Measurements from ENCODE around the gene HDLBP. TPM values are rescaled to one million over a fixed set of nuclear protein-coding genes. Genes with fewer than 3 reads are reported as not detected.

The HDLBP gene, protein sequence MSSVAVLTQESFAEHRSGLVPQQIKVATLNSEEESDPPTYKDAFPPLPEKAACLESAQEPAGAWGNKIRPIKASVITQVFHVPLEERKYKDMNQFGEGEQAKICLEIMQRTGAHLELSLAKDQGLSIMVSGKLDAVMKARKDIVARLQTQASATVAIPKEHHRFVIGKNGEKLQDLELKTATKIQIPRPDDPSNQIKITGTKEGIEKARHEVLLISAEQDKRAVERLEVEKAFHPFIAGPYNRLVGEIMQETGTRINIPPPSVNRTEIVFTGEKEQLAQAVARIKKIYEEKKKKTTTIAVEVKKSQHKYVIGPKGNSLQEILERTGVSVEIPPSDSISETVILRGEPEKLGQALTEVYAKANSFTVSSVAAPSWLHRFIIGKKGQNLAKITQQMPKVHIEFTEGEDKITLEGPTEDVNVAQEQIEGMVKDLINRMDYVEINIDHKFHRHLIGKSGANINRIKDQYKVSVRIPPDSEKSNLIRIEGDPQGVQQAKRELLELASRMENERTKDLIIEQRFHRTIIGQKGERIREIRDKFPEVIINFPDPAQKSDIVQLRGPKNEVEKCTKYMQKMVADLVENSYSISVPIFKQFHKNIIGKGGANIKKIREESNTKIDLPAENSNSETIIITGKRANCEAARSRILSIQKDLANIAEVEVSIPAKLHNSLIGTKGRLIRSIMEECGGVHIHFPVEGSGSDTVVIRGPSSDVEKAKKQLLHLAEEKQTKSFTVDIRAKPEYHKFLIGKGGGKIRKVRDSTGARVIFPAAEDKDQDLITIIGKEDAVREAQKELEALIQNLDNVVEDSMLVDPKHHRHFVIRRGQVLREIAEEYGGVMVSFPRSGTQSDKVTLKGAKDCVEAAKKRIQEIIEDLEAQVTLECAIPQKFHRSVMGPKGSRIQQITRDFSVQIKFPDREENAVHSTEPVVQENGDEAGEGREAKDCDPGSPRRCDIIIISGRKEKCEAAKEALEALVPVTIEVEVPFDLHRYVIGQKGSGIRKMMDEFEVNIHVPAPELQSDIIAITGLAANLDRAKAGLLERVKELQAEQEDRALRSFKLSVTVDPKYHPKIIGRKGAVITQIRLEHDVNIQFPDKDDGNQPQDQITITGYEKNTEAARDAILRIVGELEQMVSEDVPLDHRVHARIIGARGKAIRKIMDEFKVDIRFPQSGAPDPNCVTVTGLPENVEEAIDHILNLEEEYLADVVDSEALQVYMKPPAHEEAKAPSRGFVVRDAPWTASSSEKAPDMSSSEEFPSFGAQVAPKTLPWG (N-terminal part only)
- total RNA-seq (2012; rRNA removed), result 755 and 778 TPM in 2 replicates

DNA sequence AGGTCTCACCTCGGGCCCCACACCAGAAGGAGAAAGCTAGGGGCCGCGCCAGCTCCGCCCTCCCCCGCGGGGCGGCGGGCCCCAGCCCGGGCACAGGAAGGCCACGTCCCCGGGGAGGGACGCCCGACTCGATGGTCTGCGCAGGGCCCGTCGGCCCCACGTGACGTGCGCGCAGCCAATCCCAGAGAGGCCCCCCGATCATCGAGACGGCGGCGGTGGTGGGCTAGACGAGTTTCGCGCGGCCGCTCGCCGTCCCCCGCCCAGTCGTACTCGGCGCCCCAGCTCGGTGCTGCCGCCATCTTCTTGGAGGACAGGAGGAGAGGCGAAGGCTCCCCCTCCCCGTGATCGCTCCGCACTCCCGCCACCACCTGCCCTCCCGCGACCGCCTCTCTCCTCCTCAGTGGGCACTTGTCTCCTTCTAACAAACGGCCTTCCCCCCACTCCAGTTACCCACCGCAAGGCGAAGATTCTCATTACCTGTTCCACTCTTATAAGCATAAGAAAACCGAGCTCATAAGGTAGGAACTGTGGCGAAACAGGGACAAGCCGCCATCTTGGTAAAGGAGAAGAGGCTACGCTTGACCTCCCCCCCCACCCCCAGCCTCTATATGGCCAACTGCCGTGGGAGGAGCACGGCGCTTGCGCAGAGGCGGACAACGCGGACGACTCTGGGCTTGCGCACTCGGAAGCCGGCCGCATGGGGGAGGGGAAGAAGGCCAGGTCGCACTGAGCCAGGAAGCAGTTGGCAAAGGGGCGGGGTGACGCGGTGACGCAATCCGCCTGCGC, at the start of gene HDLBP:
HDLBP (minus strand) TSS at position 580 of the 786 bp plus-strand sequence. CDS start 48,803 bp downstream, outside the sequence.
- Histone ChIP-seq H3K4me2 (ENCODE audit: low read length) (peak within 1 kb of the TSS; percentile 93), H3K9ac (ENCODE audit: low read depth, low read length) (peak within 1 kb of the TSS; percentile 99), H3K9me3 (replicated peaks; ENCODE audit: low read length) (no peaks in the 10 kb centered on the region), H3K4me1 (ENCODE audit: control insufficient read depth, insufficient read depth, low read length) (peaks cover 57% of the 10 kb centered on the region), H3K36me3 (ENCODE audit: insufficient read depth, low read length) (peaks cover 6% of the 10 kb centered on the region), H3K27me3 (ENCODE audit: control insufficient read depth, insufficient read depth, low read length) (no peaks in the 10 kb centered on the region), H3K4me3 (ENCODE audit: low read length) (peak within 1 kb of the TSS; percentile 99)

DNA sequence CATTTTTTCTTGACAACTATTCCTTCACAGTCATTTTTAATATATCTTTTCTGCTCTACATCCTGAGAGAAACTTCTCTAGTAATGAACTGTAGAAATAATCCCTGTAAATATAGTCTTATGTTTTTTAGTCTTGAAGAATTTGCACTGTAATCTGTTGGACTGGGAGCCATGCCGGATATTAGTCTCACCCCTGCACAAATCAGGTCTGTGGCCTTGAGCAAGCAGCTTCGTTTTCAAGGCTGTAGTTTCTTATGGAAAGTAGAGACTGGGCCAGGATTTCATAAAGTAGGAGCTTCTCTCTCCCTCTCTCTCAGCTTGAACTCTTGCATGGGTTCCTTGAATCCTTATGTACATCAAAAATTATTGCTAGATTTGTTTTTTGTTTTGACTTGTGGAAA, 49.3 kb upstream of the HDLBP start:
- Histone ChIP-seq H3K4me3 (ENCODE audit: low read length) (no peak overlapping the region), H3K27me3 (ENCODE audit: control insufficient read depth, insufficient read depth, low read length) (no peaks in the 10 kb centered on the region), H3K9ac (ENCODE audit: low read depth, low read length) (no peak overlapping the region), H3K4me1 (ENCODE audit: control insufficient read depth, insufficient read depth, low read length) (peaks cover 25% of the 10 kb centered on the region), H3K36me3 (ENCODE audit: insufficient read depth, low read length) (no peaks in the 10 kb centered on the region), H3K9me3 (replicated peaks; ENCODE audit: low read length) (no peaks in the 10 kb centered on the region), H3K4me2 (ENCODE audit: low read length) (no peak overlapping the region)

DNA sequence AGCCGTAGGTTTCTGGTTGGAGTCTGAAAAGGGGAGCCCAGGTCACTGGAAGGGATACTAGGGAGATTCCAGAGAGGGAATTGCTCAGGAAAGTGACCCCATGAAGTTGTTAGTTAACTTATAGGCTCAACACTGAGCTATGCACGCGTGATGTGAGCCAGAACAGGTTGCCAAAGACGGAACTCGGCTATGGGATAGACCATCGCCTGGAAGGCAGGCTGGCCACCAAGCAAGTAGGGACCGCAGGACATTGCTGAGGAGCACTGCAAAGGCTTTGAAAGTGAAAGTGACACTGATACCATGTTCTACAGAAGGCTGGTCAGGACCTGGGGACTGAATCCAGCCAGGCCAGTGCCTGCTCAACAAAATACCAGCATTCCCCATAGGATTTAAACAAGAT, 48.0 kb upstream of the HDLBP start:
- Histone ChIP-seq H3K27me3 (ENCODE audit: control insufficient read depth, insufficient read depth, low read length) (no peaks in the 10 kb centered on the region), H3K4me1 (ENCODE audit: control insufficient read depth, insufficient read depth, low read length) (peaks cover 19% of the 10 kb centered on the region), H3K36me3 (ENCODE audit: insufficient read depth, low read length) (no peaks in the 10 kb centered on the region), H3K4me3 (ENCODE audit: low read length) (peak overlapping the region; percentile 49), H3K9me3 (replicated peaks; ENCODE audit: low read length) (no peaks in the 10 kb centered on the region), H3K4me2 (ENCODE audit: low read length) (peak overlapping the region; percentile 73), H3K9ac (ENCODE audit: low read depth, low read length) (no peak overlapping the region)

DNA sequence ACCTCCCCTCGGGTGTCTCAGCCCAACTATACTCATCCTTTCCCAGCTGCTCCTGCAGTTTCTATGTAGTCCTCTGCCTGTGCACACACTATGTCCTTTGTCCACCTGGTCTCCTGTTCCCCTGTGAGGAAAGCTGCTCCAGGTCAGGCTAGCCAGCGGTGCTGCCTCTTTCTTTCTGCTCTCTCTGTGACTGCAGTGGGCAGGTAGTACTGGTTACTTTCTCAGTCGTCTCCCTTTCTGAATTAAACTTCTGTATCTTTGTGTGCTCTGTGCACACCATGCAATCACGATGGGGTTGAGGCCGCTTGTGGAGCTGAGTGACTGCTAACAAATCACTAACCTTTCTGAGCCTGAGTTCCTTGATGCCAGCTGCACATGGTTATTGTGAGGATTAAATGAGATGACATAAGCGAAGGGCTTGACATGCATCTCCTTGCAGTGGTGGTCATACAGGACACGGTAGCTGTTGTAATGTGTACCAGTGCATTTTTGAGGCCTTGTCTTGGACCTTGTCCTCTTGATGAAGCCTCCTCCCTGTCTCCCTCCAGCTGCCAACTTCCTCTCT, 44.1 kb upstream of the HDLBP start:
- H3K4me1 ChIP-seq (ENCODE audit: control insufficient read depth, insufficient read depth, low read length), result peaks cover 27% of the 10 kb centered on the region
- H3K4me3 ChIP-seq (ENCODE audit: low read length), result no peak overlapping the region
- no peaks in the 10 kb centered on the region for H3K27me3 ChIP-seq (ENCODE audit: control insufficient read depth, insufficient read depth, low read length)
- peaks cover 7% of the 10 kb centered on the region for H3K36me3 ChIP-seq (ENCODE audit: insufficient read depth, low read length)
- no peak overlapping the region for H3K9ac ChIP-seq (ENCODE audit: low read depth, low read length)
- no peak overlapping the region for H3K4me2 ChIP-seq (ENCODE audit: low read length)
- H3K9me3 ChIP-seq (replicated peaks; ENCODE audit: low read length), result no peaks in the 10 kb centered on the region

DNA sequence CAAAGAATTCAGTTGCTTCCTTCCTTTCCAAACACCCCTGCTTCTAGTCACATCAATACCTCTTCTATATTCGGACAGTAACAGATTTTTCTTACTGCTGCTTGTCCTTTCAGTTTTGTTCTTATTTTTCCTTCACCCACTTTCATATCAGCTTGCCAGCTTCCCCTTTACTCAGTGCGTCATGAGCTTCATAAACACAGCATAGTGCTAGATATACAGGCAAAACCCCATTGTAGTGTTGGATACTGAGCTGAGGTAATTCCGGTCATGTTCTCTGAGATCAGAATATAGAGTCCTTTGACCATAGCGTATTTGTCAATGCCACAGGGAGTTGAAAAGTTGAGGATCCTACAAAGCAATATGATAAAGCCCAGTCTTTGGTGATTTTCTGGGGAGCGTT, 43.0 kb upstream of the HDLBP start:
- no peaks in the 10 kb centered on the region for H3K9me3 ChIP-seq (replicated peaks; ENCODE audit: low read length)
- no peak overlapping the region for H3K9ac ChIP-seq (ENCODE audit: low read depth, low read length)
- H3K4me1 ChIP-seq (ENCODE audit: control insufficient read depth, insufficient read depth, low read length), result peaks cover 19% of the 10 kb centered on the region
- no peak overlapping the region for H3K4me2 ChIP-seq (ENCODE audit: low read length)
- no peak overlapping the region for H3K4me3 ChIP-seq (ENCODE audit: low read length)
- no peaks in the 10 kb centered on the region for H3K27me3 ChIP-seq (ENCODE audit: control insufficient read depth, insufficient read depth, low read length)
- H3K36me3 ChIP-seq (ENCODE audit: insufficient read depth, low read length), result peaks cover 16% of the 10 kb centered on the region

DNA sequence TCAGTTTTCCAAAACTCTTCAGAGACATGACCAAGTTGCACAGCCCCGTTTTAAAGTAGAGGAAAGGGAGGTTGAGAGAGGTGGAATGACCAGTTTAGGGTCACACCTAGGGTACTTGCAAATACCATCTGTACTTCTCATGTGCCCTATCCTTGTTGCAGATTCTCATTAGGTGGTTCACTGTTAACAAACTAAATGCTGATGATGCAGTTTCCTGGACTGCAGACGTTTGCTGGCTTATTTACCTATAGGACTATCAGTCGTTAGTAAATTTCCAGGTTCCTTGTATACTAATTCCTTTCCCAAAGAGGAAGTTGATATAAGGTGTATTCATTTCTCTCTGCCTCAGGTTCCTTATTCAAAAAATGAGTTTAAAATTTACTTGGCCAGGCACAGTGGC, 42.1 kb upstream of the HDLBP start:
- Histone ChIP-seq H3K4me3 (ENCODE audit: low read length) (peak overlapping the region; percentile 95), H3K4me1 (ENCODE audit: control insufficient read depth, insufficient read depth, low read length) (peaks cover 16% of the 10 kb centered on the region), H3K4me2 (ENCODE audit: low read length) (peak overlapping the region; percentile 91), H3K27me3 (ENCODE audit: control insufficient read depth, insufficient read depth, low read length) (no peaks in the 10 kb centered on the region), H3K36me3 (ENCODE audit: insufficient read depth, low read length) (peaks cover 26% of the 10 kb centered on the region), H3K9me3 (replicated peaks; ENCODE audit: low read length) (no peaks in the 10 kb centered on the region), H3K9ac (ENCODE audit: low read depth, low read length) (peak overlapping the region; percentile 94)

DNA sequence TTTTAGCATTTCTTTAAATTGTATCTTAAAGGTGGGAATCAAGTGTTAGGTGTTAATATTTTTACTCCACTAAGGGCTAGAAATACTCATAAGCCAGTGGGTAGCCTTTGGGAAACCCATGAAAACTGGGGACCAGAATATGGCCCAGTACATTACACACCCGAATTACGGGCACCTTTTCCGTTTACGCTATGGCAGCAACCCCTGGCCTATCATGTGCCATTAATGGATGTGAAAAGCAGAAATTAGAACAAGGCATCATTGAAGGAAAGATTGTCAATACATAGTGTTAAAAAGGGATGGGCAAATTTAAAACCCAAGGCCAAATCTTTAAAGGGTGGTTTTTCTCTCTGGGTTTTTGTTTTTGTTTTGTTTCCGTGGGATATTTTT, 41.4 kb upstream of the HDLBP start:
- Histone ChIP-seq H3K4me3 (ENCODE audit: low read length) (peak overlapping the region; percentile 95), H3K4me2 (ENCODE audit: low read length) (peak overlapping the region; percentile 91), H3K27me3 (ENCODE audit: control insufficient read depth, insufficient read depth, low read length) (no peaks in the 10 kb centered on the region), H3K9me3 (replicated peaks; ENCODE audit: low read length) (no peaks in the 10 kb centered on the region), H3K9ac (ENCODE audit: low read depth, low read length) (peak overlapping the region; percentile 94), H3K36me3 (ENCODE audit: insufficient read depth, low read length) (peaks cover 32% of the 10 kb centered on the region), H3K4me1 (ENCODE audit: control insufficient read depth, insufficient read depth, low read length) (peaks cover 16% of the 10 kb centered on the region)

DNA sequence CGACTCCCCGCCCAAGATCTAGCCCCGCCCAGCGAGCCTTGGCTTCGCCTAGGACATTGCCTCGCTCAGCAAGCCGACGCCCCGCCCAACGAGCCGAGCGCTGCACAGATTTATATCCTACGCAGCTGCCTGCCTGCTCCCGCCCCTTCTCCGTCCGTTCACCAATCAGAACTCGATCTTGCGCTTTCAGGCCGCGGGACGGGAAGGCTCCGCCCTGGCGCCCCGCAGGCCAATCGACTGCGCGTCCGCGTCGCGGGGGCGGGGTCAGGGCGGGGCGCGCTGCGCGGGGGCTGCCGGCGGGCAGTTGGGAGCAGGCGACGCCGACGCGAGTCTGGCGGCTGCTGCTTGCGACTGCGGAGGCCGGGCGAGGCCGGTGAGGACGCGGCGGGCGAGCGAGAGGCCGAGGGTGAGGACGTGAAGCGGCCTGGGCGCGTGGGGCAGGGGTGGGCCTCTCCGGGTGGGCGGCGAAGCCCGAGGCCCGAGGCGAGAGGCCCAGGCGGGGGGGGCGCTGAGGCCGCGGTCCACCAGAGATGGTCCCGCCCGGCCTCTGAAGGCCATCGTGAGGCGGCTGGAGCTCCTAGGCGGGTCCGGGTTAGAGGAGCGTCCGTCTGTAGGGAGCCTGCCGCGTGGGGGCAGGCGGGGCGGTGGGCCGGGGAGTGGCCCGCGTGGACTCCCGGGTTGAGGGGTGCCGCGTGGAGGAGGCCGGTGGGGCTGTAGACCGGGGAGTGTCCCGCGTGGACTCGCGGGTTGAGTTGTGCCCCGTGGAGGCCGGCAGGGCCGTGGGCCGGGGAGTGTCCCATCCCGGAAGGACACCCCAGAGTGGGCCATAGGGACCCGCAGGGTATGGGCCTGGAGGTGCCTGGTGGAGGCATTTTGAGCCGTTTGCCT, 40.8 kb upstream of the HDLBP start, which contains the start of gene FARP2:
FARP2 (plus strand) TSS at position 303 of the 888 bp plus-strand sequence. CDS start 16,823 bp downstream, outside the sequence.
- peak within 1 kb of the TSS; percentile 94 for H3K9ac ChIP-seq (ENCODE audit: low read depth, low read length)
- no peaks in the 10 kb centered on the region for H3K9me3 ChIP-seq (replicated peaks; ENCODE audit: low read length)
- peak within 1 kb of the TSS; percentile 95 for H3K4me3 ChIP-seq (ENCODE audit: low read length)
- H3K4me2 ChIP-seq (ENCODE audit: low read length), result peak within 1 kb of the TSS; percentile 91
- peaks cover 16% of the 10 kb centered on the region for H3K4me1 ChIP-seq (ENCODE audit: control insufficient read depth, insufficient read depth, low read length)
- H3K36me3 ChIP-seq (ENCODE audit: insufficient read depth, low read length), result peaks cover 39% of the 10 kb centered on the region
- no peaks in the 10 kb centered on the region for H3K27me3 ChIP-seq (ENCODE audit: control insufficient read depth, insufficient read depth, low read length)

DNA sequence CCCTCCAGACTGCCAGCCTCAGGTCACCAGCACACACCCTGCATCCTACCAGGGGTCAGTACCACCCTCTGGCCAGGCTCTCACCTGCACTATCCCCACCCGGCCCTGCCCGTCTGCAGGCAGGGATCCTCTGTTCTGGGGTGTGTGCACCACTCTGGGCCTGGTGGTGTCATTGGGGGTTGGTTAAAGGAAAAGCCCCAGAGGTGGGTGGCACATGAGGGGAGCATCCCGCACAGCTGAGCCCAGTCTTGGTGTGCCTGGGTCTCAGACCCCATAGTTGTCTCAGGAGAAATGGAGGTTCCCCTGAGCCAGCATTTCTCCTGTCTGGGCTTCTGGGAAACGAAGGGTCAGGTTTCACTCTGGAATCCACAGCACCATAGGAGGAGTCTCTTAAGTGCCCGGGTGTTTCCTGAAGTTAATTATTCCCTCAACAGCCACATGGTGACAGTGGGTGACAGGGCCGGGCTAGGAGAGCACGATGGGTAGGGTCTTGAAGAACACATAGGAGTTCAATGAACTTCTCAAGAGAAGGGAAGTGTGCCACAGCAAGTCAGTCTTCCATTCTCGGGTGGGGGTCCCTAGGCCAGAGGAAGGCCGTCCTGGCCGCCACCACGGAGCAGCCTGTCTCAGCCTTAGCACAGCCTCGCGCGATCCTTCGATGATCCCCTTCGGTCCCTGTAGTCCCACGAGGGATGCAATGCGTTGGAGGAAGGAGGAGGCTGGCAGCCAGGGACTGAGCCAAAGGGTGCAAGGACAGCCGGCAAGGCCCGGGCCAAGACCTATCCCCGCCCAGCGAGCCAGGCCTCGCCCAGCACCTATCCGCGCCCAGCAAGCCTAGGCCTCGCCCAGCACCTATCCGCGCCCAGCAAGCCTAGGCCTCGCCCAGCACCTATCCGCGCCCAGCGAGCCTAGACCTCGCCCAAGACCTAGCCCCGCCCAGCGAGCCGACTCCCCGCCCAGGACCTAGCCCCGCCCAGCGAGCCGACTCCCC, 39.5 kb upstream of the HDLBP start:
- no peaks in the 10 kb centered on the region for H3K9me3 ChIP-seq (replicated peaks; ENCODE audit: low read length)
- peaks cover 51% of the 10 kb centered on the region for H3K36me3 ChIP-seq (ENCODE audit: insufficient read depth, low read length)
- no peaks in the 10 kb centered on the region for H3K27me3 ChIP-seq (ENCODE audit: control insufficient read depth, insufficient read depth, low read length)
- H3K4me2 ChIP-seq (ENCODE audit: low read length), result peak overlapping the region; percentile 38
- H3K4me1 ChIP-seq (ENCODE audit: control insufficient read depth, insufficient read depth, low read length), result peaks cover 16% of the 10 kb centered on the region
- no peak overlapping the region for H3K4me3 ChIP-seq (ENCODE audit: low read length)
- H3K9ac ChIP-seq (ENCODE audit: low read depth, low read length), result no peak overlapping the region

All from skeletal muscle satellite cell (primary cell).